ENCODE measurements around the gene CRP.

- TF ChIP-seq, protein P1, sequence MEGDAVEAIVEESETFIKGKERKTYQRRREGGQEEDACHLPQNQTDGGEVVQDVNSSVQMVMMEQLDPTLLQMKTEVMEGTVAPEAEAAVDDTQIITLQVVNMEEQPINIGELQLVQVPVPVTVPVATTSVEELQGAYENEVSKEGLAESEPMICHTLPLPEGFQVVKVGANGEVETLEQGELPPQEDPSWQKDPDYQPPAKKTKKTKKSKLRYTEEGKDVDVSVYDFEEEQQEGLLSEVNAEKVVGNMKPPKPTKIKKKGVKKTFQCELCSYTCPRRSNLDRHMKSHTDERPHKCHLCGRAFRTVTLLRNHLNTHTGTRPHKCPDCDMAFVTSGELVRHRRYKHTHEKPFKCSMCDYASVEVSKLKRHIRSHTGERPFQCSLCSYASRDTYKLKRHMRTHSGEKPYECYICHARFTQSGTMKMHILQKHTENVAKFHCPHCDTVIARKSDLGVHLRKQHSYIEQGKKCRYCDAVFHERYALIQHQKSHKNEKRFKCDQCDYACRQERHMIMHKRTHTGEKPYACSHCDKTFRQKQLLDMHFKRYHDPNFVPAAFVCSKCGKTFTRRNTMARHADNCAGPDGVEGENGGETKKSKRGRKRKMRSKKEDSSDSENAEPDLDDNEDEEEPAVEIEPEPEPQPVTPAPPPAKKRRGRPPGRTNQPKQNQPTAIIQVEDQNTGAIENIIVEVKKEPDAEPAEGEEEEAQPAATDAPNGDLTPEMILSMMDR (IDR thresholded peaks at IDR 0.05): no peak
- no peak for TF ChIP-seq POLR2AphosphoS5 (IDR thresholded peaks at IDR 0.05; ENCODE audit: low read depth, low read length)
These were observed 49.3 kb upstream of the CRP start for GRCh38 chr1:159763686-159764085.

Data from Panc1 (cell line).